Activated T-cell treated with anti-CD3 and anti-CD28 coated beads for 24 hours (primary cell): ENCODE results near the gene SVOPL.

ENCODE experiments used
- DNase-seq: peaks from one replicate; pipeline ENCODE4 v3.0.0-alpha.2; 2020; ENCODE audit warnings: low read depth

SVOPL gene

GRCh38 chr7:138661069-138661635 lies 40.0 kb downstream of the SVOPL start:
- no peak for DNase-seq

- no peak for DNase-seq
These were observed 42.3 kb downstream of the SVOPL start for GRCh38 chr7:138658889-138659288.

- DNase-seq = no peak
These were observed 43.2 kb downstream of the SVOPL start for GRCh38 chr7:138657854-138658386.

GRCh38 chr7:138656952-138657351 lies 44.2 kb downstream of the SVOPL start:
- no peak for DNase-seq

- no peak for DNase-seq
These were observed 46.5 kb downstream of the SVOPL start for GRCh38 chr7:138654616-138655015.

GRCh38 chr7:138649506-138649905 lies 51.7 kb downstream of the SVOPL start:
- DNase-seq = no peak

- DNase-seq = no peak
These were observed 55.9 kb downstream of the SVOPL start for GRCh38 chr7:138645284-138645683.

GRCh38 chr7:138632826-138633602 lies 68.1 kb downstream of the SVOPL start:
- DNase-seq = no peak

GRCh38 chr7:138632384-138632783 lies 68.8 kb downstream of the SVOPL start:
- no peak for DNase-seq

- DNase-seq = no peak
These were observed 71.0 kb downstream of the SVOPL start for GRCh38 chr7:138630059-138630610.

GRCh38 chr7:138627361-138627760 lies 73.8 kb downstream of the SVOPL start:
- DNase-seq = no peak

GRCh38 chr7:138626846-138627245 lies 74.3 kb downstream of the SVOPL start:
- DNase-seq = no peak

- no peak for DNase-seq
These were observed 75.3 kb downstream of the SVOPL start for GRCh38 chr7:138625849-138626230.

GRCh38 chr7:138625084-138625848 lies 75.9 kb downstream of the SVOPL start:
- no peak for DNase-seq

GRCh38 chr7:138622841-138623240 lies 78.3 kb downstream of the SVOPL start:
- no peak for DNase-seq

GRCh38 chr7:138618933-138619332 lies 82.2 kb downstream of the SVOPL start:
- DNase-seq = no peak

- no peak for DNase-seq
These were observed 82.7 kb downstream of the SVOPL start for GRCh38 chr7:138618506-138618905.

GRCh38 chr7:138616085-138616484 lies 85.1 kb downstream of the SVOPL start:
- no peak for DNase-seq

- no peak for DNase-seq
These were observed 87.5 kb downstream of the SVOPL start for GRCh38 chr7:138613630-138614029.

- DNase-seq = no peak
These were observed 90.4 kb downstream of the SVOPL start for GRCh38 chr7:138610671-138611170.

GRCh38 chr7:138608275-138608674 lies 92.9 kb downstream of the SVOPL start:
- no peak for DNase-seq
